Stimulated activated CD8-positive, alpha-beta memory T cell treated with anti-CD3 and anti-CD28 coated beads, Interleukin-7, amount 100 ng/mL, for 24 hours (primary cell): ENCODE results near the gene CT47C1.
A peak's percentile ranks its signal among the peaks of the same experiment; 100 is the strongest.
"Not testable (repeated sequence)": the region's sequence is repeated elsewhere in the genome, so short reads cannot be mapped to it uniquely, and the experiment has no call there.

Experiments used
- DNase-seq: peaks from one replicate; pipeline ENCODE4 v3.0.0-alpha.2; 2020; ENCODE audit warnings: low read depth

The CT47C1 gene

DNA sequence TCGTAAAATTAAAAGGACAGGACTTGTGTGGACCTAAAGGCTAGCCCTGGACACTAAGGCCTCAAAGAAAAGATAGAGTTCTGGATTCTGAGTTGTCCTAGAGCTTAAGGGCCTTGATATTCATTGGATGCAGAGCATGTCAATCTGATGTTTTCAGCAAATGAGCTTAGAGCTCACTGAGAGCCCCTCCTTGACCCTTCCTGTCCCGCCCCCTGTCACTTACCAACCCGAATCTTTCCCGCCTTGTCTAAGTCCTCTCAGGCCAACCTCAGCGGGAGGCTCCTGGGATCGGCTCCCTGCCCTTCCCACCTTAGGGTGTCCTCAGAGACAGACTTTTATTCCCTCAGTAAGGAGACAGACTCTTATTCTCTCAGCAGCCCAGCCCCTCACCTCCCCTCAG lies at the start of gene CT47C1:
CT47C1 (plus strand) TSS at position 250 of the 400 bp plus-strand sequence. CDS start 233 bp downstream, outside the sequence.
- DNase-seq, result no peak

DNA sequence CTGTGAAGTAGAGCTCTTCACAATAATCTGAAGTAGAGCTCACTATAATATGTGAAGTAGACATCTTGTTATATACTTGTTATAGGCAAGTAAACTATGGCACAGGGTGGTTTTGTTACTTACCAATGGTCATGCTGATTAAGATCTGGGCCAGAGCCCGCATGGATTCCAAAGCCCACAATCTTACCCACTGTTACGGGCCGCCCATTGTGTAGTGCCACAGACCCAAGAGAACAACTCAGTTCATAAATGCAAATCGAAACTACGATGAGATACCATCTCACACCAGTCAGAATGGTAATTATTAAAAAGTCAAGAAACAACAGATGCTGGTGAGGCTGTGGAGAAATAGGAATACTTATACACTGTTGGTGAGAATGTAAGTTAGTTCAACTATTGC lies 46.9 kb upstream of the CT47C1 start:
- DNase-seq, result no peak

DNA sequence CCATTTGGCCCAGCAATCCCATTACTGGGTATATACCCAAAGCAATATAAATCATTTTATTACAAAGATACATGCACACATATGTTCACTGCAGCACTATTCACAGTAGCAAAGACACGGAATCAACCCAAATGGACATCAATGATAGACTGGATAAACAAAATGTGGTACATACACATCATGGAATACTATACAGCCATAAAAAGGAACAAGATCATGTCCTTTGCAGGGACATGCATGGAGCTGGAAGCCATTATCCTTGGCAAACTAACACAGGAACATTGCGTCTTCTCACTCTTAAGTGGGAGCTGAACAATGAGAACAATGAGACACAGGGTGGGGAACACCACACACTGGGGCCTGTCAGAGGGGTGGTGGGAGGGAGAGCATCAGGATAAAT lies 46.4 kb upstream of the CT47C1 start:
- not testable (repeated sequence) for DNase-seq

DNA sequence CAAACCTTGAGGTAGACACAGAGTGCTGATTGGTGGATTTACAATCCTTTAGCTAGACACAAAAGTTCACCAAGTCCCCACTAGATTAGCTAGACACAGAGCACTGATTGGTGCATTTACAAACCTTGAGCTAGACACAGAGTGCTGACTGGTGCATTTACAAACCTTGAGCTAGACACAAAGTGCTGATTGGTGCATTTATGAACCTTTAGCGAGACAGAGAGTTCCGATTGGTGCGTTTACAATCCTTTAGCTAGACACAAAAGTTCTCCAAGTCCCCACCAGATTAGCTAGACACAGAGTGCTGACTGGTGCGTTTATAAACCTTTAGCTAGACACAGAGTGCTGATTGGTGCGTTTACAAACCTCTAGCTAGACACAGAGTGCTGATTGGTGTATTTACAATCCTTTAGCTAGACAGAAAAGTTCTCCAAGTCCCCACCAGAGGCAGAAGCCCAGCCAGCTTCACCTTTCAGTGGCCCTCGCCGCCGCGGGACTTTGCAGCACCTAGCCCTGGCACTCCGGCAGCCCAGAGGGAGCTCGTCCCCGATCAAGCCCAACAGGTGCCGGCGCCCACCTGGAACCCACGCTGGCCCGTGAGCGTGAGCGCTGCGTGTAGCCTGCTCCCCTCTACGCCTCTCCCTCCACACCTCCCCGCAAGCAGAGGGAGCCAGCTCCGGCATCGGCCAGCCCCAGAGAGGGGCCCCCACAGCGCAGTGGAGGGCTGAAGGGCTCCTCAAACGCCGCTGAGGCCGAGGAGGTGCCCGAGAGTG lies 44.6 kb upstream of the CT47C1 start:
- DNase-seq, result not testable (repeated sequence)

DNA sequence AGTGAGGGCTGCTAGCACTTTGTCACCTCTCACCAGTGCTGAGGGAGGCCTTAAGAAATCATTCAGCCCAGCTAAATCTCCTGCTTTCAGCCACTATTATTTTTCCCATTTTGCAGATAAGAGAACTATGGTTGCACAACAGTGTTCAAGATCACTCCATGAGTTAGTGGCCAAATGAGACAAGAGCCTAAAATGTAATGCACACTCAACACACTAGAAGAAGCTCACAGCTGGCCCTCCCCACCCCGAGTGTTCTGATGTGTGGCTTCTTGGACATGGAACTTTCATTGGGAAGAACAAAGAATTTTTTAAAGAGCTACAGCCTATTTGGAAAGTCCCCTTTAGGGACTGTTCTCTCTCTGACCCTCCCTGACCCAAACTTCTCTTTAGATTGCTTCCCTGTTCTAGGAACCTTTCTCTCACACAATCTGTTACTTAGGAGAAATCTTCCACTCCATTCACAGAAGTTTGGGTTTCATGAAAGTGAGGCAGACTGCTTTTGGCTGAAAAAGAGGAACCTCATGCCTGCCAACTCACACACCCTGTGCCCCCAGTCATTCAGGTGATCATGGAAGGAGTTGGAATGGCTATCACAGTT lies 44.0 kb upstream of the CT47C1 start:
- DNase-seq, result no peak

DNA sequence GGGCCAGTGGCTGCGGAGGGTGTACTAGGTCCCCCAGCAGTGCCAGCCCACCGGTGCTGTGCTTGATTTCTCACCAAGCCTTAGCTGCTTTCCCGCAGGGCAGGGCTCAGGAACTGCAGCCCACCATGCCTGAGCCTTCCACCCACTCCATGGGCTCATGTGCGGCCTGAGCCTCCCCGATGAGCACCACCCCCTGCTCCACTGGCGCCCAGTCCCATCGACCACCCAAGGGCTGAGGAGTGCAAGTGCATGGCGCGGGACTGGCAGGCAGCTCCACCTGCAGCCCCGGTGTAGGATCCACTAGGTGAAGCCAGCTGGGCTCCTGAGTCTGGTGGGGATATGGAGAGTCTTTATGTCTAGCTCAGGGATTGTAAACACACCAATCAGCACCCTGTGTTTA lies 43.1 kb upstream of the CT47C1 start:
- not testable (repeated sequence) for DNase-seq

DNA sequence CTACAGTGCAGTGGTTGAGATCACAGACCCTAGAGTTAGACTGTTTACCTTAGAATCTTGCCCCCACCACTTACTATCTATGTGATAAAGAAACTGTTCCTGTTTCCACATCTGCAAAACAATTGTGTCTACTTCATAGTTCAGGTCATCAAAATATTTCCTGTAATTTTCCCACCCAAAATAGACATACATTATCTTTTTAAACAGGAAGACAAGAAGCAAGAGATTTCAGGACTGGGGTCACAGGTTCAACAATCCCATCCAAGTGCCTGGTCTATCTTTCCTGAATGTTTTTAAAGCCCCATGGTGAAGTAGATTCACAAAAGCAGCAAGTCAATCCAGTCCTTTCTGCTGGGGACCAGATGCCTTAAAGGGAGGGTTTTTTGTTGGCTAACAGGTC lies 41.8 kb upstream of the CT47C1 start:
- DNase-seq, result no peak

DNA sequence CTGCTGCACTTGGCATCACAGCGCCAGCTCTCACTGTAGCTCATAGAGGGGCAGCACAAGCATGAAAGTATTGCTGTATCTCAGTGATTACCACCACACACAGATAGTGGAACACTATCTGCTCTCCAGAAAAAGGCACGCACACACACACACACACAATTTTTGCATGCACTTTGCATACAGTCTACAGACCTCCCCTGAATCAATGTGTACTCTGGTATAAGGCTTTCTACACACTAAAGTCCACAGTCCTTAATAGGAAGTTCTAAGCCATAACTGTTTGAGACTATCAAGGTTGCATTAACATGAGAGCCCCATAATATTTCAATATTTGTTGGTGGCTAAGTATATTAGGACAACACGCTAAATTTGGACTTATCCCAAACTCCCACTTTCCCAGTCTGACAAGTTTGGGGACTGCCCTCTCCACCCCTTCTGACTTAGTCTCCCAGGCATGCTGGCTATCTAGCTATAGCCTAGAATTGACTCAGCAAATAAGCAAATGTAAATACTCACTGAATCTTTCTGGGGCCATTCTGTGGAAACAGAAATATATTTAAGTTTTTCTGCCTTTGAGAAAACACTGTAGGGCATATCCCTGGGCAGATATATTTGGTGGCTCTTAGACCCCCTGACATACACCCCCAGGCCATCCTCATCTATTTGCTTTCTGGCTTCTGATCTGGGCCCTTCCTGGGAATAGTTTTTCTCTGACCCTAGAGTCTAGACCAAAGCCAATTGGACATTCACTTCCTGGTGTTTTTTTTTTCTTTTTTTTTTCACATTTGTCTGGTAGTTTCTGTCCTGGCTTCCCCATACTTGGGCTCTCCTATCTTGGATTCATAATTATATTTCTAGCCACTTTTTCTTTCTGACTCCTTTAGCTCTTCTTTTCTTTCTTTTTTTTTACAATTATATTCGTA lies 36.4 kb upstream of the CT47C1 start:
- DNase-seq, result no peak

DNA sequence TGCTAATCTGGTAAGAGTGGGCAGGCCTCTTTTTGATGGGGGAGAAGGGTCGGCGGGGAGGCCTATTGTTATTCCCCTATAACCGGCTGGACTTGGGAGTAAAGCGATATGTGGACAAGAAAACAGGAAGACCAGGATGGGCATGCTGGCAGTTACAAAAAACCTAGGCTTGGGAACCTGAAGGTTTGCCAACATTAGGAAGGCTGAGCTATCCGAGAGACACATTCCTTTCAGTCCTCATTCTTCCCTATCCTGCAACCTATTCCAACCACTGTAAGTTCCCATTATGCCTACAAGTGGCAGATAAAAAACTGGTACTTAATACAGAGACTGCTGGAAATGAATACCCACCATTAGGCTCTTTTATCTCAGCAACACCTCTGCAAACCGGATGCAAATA lies 32.4 kb upstream of the CT47C1 start:
- no peak for DNase-seq

DNA sequence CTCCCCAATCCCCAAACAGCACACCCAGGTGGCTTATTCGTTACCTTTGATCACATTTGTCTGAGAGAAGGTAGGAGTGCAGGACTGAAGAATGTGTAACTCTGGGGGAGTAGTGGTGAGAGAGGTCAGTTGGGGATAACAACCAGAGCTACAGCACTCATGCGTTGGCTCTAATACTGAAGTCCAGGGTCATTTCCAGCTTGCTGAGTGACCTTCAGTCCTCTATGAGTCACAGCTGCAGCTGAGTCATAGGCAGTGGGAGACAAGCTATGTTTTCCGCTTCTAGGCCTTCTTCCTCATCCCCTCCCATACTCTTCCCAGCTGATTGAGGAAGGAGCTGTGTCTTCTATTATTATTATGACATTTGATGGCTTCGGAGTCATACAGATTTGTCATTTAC lies 31.6 kb upstream of the CT47C1 start:
- no peak for DNase-seq

DNA sequence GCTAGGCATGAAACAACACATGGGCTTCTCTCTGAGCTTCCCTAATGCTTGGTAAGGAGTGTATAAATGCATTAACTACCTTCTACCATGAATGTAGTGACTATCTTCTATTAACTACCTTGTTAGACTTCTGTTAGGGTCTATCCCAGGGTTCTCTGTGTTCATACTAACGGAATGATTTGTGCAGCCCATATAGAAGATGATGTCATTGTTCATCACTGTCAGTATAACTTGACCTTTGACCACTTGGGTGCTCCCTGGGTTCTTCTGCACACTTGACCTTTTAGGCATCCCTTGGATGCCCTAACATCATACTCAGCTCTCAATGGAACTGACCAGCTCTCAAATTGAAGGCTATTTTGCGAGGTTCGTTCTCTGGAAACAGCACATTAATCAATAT lies 30.8 kb upstream of the CT47C1 start:
- DNase-seq, result no peak

DNA sequence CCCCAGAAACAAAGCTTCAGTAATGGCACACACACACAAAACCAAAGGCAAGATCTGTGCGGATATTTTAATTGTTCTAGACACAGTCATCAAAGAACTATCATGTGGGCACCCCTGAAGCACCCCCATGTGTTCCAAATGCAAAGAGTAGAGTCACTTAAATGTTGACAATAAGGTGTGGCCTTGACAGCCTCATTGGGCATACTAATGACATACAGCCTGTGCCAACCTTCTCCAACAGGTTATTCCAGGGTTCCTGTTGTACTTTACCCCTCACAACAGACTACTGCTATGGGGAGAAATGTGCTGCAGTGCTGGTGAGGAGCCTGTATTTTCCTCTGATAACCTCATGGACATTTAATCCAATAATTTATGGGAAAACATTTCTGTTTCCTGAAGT lies 29.8 kb upstream of the CT47C1 start:
- DNase-seq, result no peak

DNA sequence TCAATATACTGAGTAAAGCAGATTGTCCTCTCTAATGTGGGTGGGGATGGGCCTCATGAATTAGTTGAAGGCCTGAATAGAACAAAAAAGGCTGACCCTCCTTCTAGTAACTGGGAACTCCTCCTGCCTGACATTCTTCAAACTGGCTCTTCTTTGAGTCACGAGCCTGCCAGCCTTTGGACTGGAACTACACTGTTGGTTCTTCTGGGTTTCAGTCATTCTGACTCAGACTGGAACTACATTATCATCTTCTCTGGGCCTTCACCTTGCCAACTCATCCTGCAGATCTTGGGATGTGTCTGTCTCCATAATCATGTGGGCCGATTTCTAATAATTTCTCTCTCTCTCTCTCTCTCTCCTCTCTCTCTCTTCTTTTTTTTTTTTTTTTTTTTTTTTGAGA lies 26.9 kb upstream of the CT47C1 start:
- no peak for DNase-seq

DNA sequence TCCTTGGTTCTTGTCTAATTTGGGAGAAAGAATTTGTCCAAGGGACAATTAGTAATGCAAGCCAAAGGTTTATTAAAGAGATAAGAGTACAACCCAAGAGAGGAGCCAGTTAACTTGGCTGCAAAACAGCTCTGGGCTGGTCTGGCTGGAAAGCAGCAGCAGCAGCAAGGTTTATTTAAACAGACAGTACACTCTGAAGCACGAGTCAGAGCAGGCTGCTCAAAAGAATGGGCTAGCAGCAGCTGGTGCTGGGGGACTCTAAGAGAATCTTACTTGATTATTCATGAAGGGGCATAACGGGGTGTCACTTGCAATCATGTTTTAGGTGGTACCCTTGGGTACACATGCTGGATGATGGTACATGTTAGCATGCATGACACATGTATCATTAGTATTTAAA lies 17.1 kb upstream of the CT47C1 start:
- no peak for DNase-seq

DNA sequence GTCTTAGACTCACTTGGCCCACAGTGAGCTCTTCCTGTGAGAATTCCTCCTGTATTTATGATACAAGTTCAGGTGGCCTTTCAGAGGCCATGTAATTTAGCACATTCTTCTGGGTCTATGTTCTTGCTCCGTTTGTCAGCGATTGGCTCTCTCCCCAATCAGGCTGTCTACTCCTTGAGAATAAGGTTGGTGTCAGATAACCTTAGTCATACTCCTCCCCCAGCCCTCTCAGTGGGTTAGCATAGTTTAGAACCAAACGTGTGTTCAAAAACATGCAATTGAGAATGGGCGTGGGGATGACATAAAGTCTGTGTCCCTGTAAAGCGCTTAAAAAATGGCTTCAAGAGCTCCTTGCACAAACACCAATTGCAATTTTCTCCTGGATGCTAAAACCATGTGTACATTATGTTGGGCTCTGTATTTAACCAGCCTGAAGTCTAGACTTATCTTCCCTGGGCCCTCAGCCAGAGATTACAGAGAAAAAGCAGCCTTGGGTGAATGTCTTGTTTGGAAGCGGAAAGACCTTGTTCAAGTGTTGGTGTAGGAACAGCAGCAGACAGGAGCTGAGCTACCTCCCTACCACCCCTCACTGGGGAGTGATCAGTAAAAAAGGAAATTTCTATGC lies 9.9 kb upstream of the CT47C1 start:
- no peak for DNase-seq

DNA sequence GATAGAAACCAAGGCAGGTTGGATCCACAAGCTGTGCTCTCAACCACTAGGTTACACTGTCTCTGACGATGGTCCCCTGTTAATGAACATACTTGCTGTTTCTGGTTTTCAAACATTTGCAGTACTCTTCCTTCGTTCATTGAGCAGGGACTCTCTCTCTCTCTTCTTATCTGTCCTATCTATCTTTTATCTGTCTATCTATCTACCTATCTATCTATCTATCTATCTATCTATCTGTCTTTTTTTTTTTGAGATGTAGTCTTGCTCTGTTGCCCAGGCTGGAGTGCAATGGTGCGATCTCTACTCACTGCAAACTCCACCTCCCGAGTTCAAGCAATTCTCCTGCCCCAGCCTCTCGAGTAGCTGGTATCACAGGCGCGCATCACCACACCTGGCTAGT lies 9.4 kb upstream of the CT47C1 start:
- no peak for DNase-seq

DNA sequence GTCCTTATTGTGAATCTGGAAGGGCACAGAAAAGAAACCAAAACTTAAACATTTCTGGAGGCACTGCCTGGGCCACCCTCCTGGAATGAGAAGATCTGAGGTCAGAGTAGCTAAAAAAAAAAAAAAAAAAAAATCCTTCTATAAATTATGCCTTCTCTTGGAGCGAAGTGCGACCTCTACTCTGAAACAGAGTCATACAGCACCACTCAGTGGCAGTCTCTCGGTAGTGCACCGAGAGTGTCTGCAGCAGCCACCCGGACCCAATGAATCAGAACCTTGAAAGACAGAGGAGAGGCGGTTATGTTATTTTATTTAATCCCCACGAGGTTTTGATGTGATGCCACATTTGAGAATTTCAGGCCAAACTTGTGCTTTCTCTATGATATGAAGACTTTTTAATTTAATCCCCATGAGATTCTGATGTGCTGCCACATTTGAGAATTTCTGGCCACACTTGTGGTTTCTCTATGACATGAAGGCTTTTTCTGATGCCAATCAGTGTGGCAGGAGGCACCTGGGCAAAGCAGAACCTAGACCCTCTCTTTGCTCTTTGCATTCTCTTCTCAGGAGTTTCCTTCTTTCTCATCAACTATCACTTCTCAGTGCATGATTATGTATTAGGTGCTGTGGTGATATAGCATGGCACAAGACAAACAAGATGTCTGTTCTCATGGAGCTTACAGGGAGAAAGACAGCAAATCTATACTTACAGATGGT lies 5.6 kb upstream of the CT47C1 start:
- peak; percentile 12 for DNase-seq

DNA sequence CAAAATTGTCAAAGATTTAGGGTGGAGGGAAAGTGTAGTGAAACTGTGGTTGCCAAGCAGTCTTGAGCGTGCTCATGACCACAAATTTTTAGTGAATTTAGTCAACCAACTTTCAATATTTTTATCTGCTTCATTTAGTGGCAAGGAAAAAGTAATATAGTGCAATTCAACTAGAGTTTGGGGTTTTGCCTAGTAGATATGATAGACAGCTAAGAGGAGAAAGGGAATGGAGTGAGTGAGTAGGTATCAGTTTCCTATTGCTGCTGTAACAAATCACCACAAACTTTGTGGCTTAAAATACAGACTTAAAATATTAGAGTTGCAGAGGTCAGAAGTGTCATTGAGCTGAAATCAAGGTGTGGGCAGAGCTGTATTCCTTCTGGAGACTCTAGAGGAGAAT lies 3.7 kb upstream of the CT47C1 start:
- DNase-seq, result no peak

DNA sequence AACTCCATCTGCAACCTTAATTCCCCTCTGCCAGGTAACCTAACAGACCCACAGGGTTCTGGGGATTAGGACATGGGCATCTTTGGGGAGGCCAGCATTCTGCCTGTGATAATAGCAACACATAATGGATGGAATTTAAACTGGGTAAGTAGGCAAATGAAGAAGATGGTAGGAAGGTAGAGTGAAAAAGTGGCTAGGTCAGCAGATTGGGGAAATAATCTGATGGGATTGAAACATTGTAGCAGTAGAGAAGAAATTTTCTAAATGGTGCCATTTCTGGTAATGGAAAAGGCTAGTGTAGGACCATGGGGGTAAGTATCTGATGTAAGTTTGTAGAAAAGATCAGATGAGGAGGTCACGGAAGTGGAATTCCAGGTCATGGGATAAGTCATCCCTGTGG lies 3.0 kb upstream of the CT47C1 start:
- DNase-seq, result no peak

DNA sequence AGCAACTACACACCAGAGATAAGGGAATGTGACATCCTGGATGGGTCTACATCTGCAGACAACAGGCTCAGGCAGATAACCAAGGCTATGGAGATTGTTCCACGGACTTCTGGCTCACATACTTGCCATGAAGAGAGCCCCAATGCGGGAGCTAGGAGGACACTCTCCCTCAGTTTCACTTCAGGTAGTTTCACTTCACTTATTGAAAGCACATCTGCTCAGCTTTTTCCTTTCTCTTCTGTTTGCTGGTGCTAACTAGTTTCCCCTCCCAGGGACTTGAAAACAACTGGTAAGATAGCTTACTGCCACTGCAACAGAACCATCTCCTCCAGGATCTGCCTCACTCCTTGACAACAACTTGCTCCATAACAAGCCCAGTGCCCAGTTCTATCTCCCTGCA lies 1.4 kb upstream of the CT47C1 start:
- no peak for DNase-seq

DNA sequence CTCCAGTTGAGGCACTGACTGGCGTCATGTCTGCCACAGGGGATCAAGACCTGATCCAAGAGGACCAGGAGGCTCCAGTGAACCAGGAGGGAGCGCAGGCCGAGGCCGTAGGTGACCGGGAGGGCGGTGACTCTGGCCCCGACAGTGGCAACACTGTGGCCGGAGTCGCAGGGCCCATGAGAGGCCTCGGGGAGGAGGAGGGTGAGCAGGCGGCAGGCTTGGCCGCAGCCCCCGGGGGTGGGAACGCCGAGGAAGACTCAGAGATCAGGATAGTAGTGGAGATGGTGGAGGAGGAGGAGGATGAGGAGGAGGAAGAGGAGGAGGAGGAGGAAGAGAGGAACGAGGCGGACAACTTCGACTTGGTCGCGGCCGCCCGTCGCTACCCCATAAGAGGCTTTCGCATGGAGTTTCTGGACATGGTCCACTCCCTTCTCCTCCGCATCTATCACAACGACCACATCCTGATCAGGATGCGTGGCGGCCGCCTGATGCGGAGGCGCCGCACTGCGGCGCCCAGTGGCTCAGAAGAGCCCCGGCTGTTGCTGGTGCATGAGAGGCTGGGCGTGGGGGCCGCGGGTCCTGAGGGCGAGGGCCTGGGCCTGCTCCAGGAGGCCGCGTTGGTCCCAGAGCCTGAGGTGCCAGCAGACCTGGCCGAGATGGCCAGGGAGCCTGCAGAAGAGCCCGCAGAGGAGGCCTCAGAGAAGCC lies 560 bp downstream of the CT47C1 start:
- no peak for DNase-seq
